ENCODE data around the gene ARX. TPM values are rescaled to one million over a fixed set of nuclear protein-coding genes. Genes with fewer than 3 reads are reported as not detected.

The ARX gene
- polyA plus RNA-seq, 1 donor from 2014 or later = 42.8 TPM

GRCh38 chrX:25011589-25012432 lies 4.0 kb downstream of the ARX start:
- Histone ChIP-seq H3K36me3 (ENCODE audit: insufficient read depth, low read length) (no peaks in the 10 kb centered on the region), H3K27me3 (ENCODE audit: insufficient read depth, low read depth, low read length) (no peaks in the 10 kb centered on the region), H4K20me1 (ENCODE audit: insufficient read depth) (no peaks in the 10 kb centered on the region), H3K27ac (ENCODE audit: low read length) (peak overlapping the region; percentile 79), H3K79me2 (replicated peaks; ENCODE audit: insufficient read depth, low read length) (peaks cover 70% of the 10 kb centered on the region), H3K9me2 (ENCODE audit: insufficient read depth, low read length) (no peaks in the 10 kb centered on the region), H3F3A (ENCODE audit: insufficient read depth, low read length, poor library complexity, severe bottlenecking) (no peaks in the 10 kb centered on the region), H3K9me3 (ENCODE audit: low read length) (no peaks in the 10 kb centered on the region), H3K9ac (ENCODE audit: low read length) (peak overlapping the region; percentile 79), H2AFZ (ENCODE audit: low read depth, low read length) (no peak overlapping the region), H3K4me2 (ENCODE audit: low read length) (peak overlapping the region; percentile 59), H3K4me3 (ENCODE audit: low read length) (peak overlapping the region; percentile 83)
- TF ChIP-seq POLR2AphosphoS5 (IDR thresholded peaks at IDR 0.05) = peak; percentile 14
- TF ChIP-seq, protein P1, sequence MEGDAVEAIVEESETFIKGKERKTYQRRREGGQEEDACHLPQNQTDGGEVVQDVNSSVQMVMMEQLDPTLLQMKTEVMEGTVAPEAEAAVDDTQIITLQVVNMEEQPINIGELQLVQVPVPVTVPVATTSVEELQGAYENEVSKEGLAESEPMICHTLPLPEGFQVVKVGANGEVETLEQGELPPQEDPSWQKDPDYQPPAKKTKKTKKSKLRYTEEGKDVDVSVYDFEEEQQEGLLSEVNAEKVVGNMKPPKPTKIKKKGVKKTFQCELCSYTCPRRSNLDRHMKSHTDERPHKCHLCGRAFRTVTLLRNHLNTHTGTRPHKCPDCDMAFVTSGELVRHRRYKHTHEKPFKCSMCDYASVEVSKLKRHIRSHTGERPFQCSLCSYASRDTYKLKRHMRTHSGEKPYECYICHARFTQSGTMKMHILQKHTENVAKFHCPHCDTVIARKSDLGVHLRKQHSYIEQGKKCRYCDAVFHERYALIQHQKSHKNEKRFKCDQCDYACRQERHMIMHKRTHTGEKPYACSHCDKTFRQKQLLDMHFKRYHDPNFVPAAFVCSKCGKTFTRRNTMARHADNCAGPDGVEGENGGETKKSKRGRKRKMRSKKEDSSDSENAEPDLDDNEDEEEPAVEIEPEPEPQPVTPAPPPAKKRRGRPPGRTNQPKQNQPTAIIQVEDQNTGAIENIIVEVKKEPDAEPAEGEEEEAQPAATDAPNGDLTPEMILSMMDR (IDR thresholded peaks at IDR 0.05; ENCODE audit: poor library complexity, severe bottlenecking) = no peak

DNA sequence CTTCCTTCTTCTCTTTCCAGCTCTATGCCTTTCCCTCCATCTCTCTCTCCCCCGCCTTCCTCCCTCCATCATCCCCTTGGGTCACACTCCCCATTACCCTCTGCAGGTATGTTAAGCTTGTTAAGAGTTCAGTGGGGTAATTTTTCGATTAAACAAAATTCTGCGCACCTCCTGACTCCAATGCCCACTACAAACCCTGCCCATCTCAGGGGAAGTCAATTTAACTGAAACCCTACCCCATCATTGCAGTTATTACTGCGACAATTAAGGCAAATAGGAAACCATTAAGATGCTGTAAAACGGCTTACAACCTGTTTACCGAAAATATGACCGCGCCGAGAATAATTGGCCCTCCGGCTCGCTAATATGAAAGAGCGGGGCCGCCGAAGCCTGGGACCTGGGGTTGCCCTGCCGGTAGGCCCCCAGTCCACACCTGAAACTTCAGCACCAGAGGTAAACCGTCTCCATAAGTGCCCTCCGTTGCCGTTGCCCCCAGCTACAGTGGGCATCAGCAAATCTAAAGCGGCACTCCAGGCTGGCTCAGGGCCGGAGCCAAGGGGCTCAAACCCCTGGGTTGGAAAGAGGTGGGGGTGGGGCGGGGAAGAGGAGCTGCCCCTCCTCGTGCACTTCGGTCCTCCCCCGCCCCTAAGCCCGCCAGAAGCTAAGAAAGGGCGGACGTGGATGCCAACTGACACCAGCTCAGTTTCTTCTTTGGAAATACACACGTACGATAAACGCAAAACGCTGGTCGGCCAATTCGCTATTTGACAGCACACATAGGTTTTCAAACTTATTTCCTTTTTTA lies 4.8 kb downstream of the ARX start:
- H2AFZ ChIP-seq (ENCODE audit: low read depth, low read length) = no peak overlapping the region
- H3K27ac ChIP-seq (ENCODE audit: low read length) = peak overlapping the region; percentile 79
- peak overlapping the region; percentile 89 for H3K4me2 ChIP-seq (ENCODE audit: low read length)
- peak overlapping the region; percentile 79 for H3K9ac ChIP-seq (ENCODE audit: low read length)
- H3K79me2 ChIP-seq (replicated peaks; ENCODE audit: insufficient read depth, low read length) = peaks cover 79% of the 10 kb centered on the region
- TF ChIP-seq POLR2AphosphoS5 (IDR thresholded peaks at IDR 0.05) (no peak), EP300 (conservative IDR thresholded peaks at IDR 0.05; ENCODE audit: poor library complexity, severe bottlenecking) (no peak), SMC3 (conservative IDR thresholded peaks at IDR 0.05; ENCODE audit: poor library complexity) (no peak), TAF1 (IDR thresholded peaks at IDR 0.05; ENCODE audit: low read depth) (no peak), REST (IDR thresholded peaks at IDR 0.05; ENCODE audit: borderline replicate concordance) (no peak), MXI1 (conservative IDR thresholded peaks at IDR 0.05; ENCODE audit: poor library complexity, severe bottlenecking) (no peak)
- TF ChIP-seq, protein P1 (IDR thresholded peaks at IDR 0.05; ENCODE audit: poor library complexity, severe bottlenecking) = no peak
- no peaks in the 10 kb centered on the region for H3K36me3 ChIP-seq (ENCODE audit: insufficient read depth, low read length)
- no peaks in the 10 kb centered on the region for H3K9me3 ChIP-seq (ENCODE audit: low read length)
- H3K9me2 ChIP-seq (ENCODE audit: insufficient read depth, low read length) = no peaks in the 10 kb centered on the region
- no peaks in the 10 kb centered on the region for H4K20me1 ChIP-seq (ENCODE audit: insufficient read depth)
- no peaks in the 10 kb centered on the region for H3K27me3 ChIP-seq (ENCODE audit: insufficient read depth, low read depth, low read length)
- no peaks in the 10 kb centered on the region for H3F3A ChIP-seq (ENCODE audit: insufficient read depth, low read length, poor library complexity, severe bottlenecking)
- H3K4me3 ChIP-seq (ENCODE audit: low read length) = peak overlapping the region; percentile 83

All from neural cell (in vitro differentiated cells).